DMS114 treated with DMSO at 0.1 percent for 48 hours (cell line): ENCODE measurements around the gene LHX1.

Experiments
- DNase-seq: peaks from one replicate; lab custom pipeline; 2025; ENCODE audit not compliant: unreplicated experiment; lab: John Stamatoyannopoulos, UW

Gene LHX1

GRCh38 chr17:36937959-36938565, 787 bp downstream of the LHX1 start:
- no peak for DNase-seq

GRCh38 chr17:36938566-36939051, 1.3 kb downstream of the LHX1 start:
- no peak for DNase-seq

GRCh38 chr17:36939052-36939801, 2.0 kb downstream of the LHX1 start:
- no peak for DNase-seq

- DNase-seq: no peak
These were observed 2.6 kb downstream of the LHX1 start for GRCh38 chr17:36939802-36940312.

- no peak for DNase-seq
These were observed 3.3 kb downstream of the LHX1 start for GRCh38 chr17:36940313-36941264.

GRCh38 chr17:36941265-36942010, 4.2 kb downstream of the LHX1 start:
- DNase-seq: no peak

GRCh38 chr17:36942019-36942599, 4.8 kb downstream of the LHX1 start:
- no peak for DNase-seq

- DNase-seq: no peak
These were observed 5.4 kb downstream of the LHX1 start for GRCh38 chr17:36942631-36943125.

- DNase-seq: no peak
These were observed 6.2 kb downstream of the LHX1 start for GRCh38 chr17:36943250-36944191.

GRCh38 chr17:36944553-36944952, 7.3 kb downstream of the LHX1 start:
- DNase-seq: no peak

GRCh38 chr17:36945140-36945539, 7.9 kb downstream of the LHX1 start:
- DNase-seq: no peak

- DNase-seq: no peak
These were observed 8.9 kb downstream of the LHX1 start for GRCh38 chr17:36945959-36946725.

- no peak for DNase-seq
These were observed 9.4 kb downstream of the LHX1 start for GRCh38 chr17:36946726-36947091.

- DNase-seq: no peak
These were observed 10.8 kb downstream of the LHX1 start for GRCh38 chr17:36947922-36948716.

GRCh38 chr17:36948717-36949460, 11.6 kb downstream of the LHX1 start, which contains the start of gene AATF:
AATF (plus strand) TSS chr17:36948954; CDS start chr17:36949126, 172 bp downstream.
- DNase-seq: peak; percentile 88

GRCh38 chr17:36949461-36949927, 12.2 kb downstream of the LHX1 start:
- peak; percentile 57 for DNase-seq
